Retina (tissue), 1 donor: Measurements from ENCODE around the gene PARD3.

Experiments
- DNase-seq: peaks from one replicate; pipeline ENCODE4 v3.0.0-alpha.2; 2016

PARD3 gene

GRCh38 chr10:34195364-34196057 lies 619.6 kb downstream of the PARD3 start:
- DNase-seq: no peak

- DNase-seq: no peak
Observed at GRCh38 chr10:34193931-34194626, 621.0 kb downstream of the PARD3 start.

- DNase-seq: no peak
Observed at GRCh38 chr10:34192646-34193045, 622.5 kb downstream of the PARD3 start.

GRCh38 chr10:34191406-34191805 lies 623.7 kb downstream of the PARD3 start:
- no peak for DNase-seq

GRCh38 chr10:34190580-34190979 lies 624.5 kb downstream of the PARD3 start:
- DNase-seq: no peak

- DNase-seq: no peak
Observed at GRCh38 chr10:34189830-34190229, 625.3 kb downstream of the PARD3 start.

GRCh38 chr10:34188221-34188620 lies 626.9 kb downstream of the PARD3 start:
- no peak for DNase-seq

- DNase-seq: no peak
Observed at GRCh38 chr10:34187201-34187600, 627.9 kb downstream of the PARD3 start.

- DNase-seq: no peak
Observed at GRCh38 chr10:34186745-34187144, 628.4 kb downstream of the PARD3 start.

- no peak for DNase-seq
Observed at GRCh38 chr10:34185998-34186397, 629.1 kb downstream of the PARD3 start.

GRCh38 chr10:34184939-34185386 lies 630.1 kb downstream of the PARD3 start:
- DNase-seq: no peak

- DNase-seq: no peak
Observed at GRCh38 chr10:34184397-34184796, 630.7 kb downstream of the PARD3 start.

GRCh38 chr10:34183016-34183796 lies 631.9 kb downstream of the PARD3 start:
- DNase-seq: no peak

GRCh38 chr10:34181553-34182300 lies 633.4 kb downstream of the PARD3 start:
- no peak for DNase-seq

- no peak for DNase-seq
Observed at GRCh38 chr10:34180749-34181148, 634.3 kb downstream of the PARD3 start.

- DNase-seq: no peak
Observed at GRCh38 chr10:34179280-34179679, 635.8 kb downstream of the PARD3 start.

- DNase-seq: no peak
Observed at GRCh38 chr10:34178756-34179155, 636.3 kb downstream of the PARD3 start.

- DNase-seq: no peak
Observed at GRCh38 chr10:34178196-34178595, 636.9 kb downstream of the PARD3 start.

GRCh38 chr10:34177445-34177844 lies 637.7 kb downstream of the PARD3 start:
- DNase-seq: peak; percentile 52

GRCh38 chr10:34176351-34176750 lies 638.7 kb downstream of the PARD3 start:
- no peak for DNase-seq

- no peak for DNase-seq
Observed at GRCh38 chr10:34175121-34175520, 640.0 kb downstream of the PARD3 start.

- no peak for DNase-seq
Observed at GRCh38 chr10:34172936-34173533, 642.1 kb downstream of the PARD3 start.
